Fibroblast of lung (primary cell): ENCODE measurements around the gene SLC6A8. TPM values are rescaled to one million over a fixed set of nuclear protein-coding genes. Genes with fewer than 3 reads are reported as not detected.

ENCODE experiments used
- DNase-seq, 2 donors: peaks; one replicate each; pipeline versions ENCODE4 v3.0.0 to v3.0.0-alpha.2; 2010; ENCODE audit warnings: low read depth in 2 of 2
- H2AFZ ChIP-seq: 2 replicates; pipeline ENCODE4 v1.5.1; 2012; ENCODE audit warnings: low read length, control low read depth, inconsistent platforms
- H3K27ac ChIP-seq: 2 replicates; pipeline ENCODE4 v1.5.1; 2011; ENCODE audit warnings: low read length, control low read depth; ENCODE audit not compliant: insufficient read depth
- H3K27me3 ChIP-seq: 2 replicates; pipeline ENCODE4 v1.5.1; 2011; ENCODE audit warnings: mild to moderate bottlenecking, low read length; ENCODE audit not compliant: control insufficient read depth, insufficient read depth
- H3K36me3 ChIP-seq: 2 replicates; pipeline ENCODE4 v1.5.1; 2011; ENCODE audit warnings: low read length; ENCODE audit not compliant: control insufficient read depth, insufficient read depth
- H3K4me1 ChIP-seq: 2 replicates; pipeline ENCODE4 v1.5.1; 2011; ENCODE audit warnings: low read length; ENCODE audit not compliant: control insufficient read depth, insufficient read depth; ENCODE audit errors: extremely low read depth
- H3K4me2 ChIP-seq: 2 replicates; pipeline ENCODE4 v1.5.1; 2011; ENCODE audit warnings: low read length, control low read depth; ENCODE audit not compliant: insufficient read depth; ENCODE audit errors: extremely low read depth
- H3K4me3 ChIP-seq, 4 experiments: fragments of 200-600 bp in 1 of 4; sonication (generic) in 1 of 4; replicated peaks in 1 of 4; 2 replicates each; pipeline ENCODE4 v1.5.1; 2011 to 2016; ENCODE audit warnings: low read length in 4 of 4, low read depth in 3 of 4, mild to moderate bottlenecking in 3 of 4, control low read depth in 2 of 4, inconsistent platforms in 1 of 4, mixed read lengths in 1 of 4; ENCODE audit not compliant: insufficient read depth in 1 of 4; ENCODE audit errors: control extremely low read depth in 1 of 4
- H3K79me2 ChIP-seq: 2 replicates; pipeline ENCODE4 v1.5.1; 2012; ENCODE audit warnings: mild to moderate bottlenecking, low read length, inconsistent platforms; ENCODE audit not compliant: control insufficient read depth, insufficient read depth
- H3K9ac ChIP-seq: 2 replicates; pipeline ENCODE4 v1.5.1; 2011; ENCODE audit warnings: mild to moderate bottlenecking, low read length, control low read depth; ENCODE audit not compliant: insufficient read depth
- H3K9me3 ChIP-seq: 2 replicates; pipeline ENCODE4 v1.5.1; 2012; ENCODE audit warnings: low read depth, low read length; ENCODE audit not compliant: control insufficient read depth, insufficient read depth
- H4K20me1 ChIP-seq: 2 replicates; pipeline ENCODE4 v1.5.1; 2011; ENCODE audit warnings: low read length; ENCODE audit not compliant: control insufficient read depth, insufficient read depth; ENCODE audit errors: extremely low read depth
- EZH2 ChIP-seq: IDR thresholded peaks from 2 replicates; pipeline ENCODE4 v1.5.1; 2012; ENCODE audit warnings: low read length, control low read depth, mild to moderate bottlenecking; ENCODE audit errors: missing control alignments
- polyA plus RNA-seq, 2 donors: library from polyadenylated mRNA; depleted of rRNA in 1 of 2; stranded (reverse) in 1 of 2; unstranded in 1 of 2; fragments of >200 nt; gene quantifications; 2 replicates each; pipeline ENCODE4 v1.2.1, GENCODE V29; 2011 to 2012; ENCODE audit warnings: missing spikeins in 1 of 2
- total RNA-seq: library from RNA; depleted of rRNA; stranded (reverse); fragments of >200 nt; gene quantifications from 2 replicates; pipeline ENCODE4 v1.2.1, GENCODE V29; 2014
- TF ChIP-seq, protein P1 (sequence below), 2 donors: IDR thresholded peaks in 1 of 2; conservative IDR thresholded peaks in 1 of 2; 1 replicate in 1 of 2; 2 replicates in 1 of 2; pipeline ENCODE4 v1.5.1; 2011 to 2012; ENCODE audit warnings: low read length in 2 of 2, control low read depth in 1 of 2, inconsistent platforms in 1 of 2, low read depth in 1 of 2, mild to moderate bottlenecking in 1 of 2

SLC6A8 gene
- total and polyA plus RNA-seq, 2 donors (not counting 1 experiment from before 2014, with no cell fraction given) = 7.7 to 11.1 TPM

DNA sequence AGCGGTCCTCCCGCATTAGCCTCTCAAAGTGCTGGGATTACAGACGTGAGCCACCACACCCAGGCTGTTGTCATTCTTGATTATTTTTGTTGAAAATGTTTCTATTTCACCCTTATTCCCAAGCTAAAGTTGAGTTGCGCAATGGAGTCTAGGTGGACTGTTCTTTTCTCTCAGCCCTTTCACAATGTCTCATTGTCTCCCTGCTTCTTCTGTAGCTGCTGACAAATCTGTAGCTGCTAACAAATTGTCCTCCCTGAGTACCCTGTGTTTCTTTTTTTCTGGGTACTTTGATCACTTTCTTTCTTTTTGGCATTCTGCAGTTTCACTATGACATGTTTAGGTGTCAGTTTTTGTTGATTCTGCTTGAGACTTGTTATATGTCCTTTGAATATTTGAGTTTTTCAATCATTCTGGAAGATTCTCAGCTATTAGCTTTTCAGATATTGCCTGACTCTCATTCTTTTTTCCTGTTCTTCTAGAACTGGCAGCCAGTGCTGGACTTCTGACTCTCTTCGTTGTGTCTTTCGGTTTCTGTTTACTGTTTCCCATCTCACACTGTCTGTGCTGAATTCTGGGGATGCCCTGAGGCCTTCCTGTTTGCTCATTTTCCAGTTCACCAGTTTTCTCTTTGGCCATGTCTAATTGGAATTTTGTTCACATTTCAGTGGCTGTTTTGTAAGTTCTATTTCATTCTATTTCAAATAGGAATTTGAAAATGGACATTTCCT is 43.6 kb downstream of the SLC6A8 start:
- Histone ChIP-seq H3K4me1 (peaks cover 10% of the 10 kb centered on the region), H3K27ac (no peak overlapping the region), H2AFZ (no peak overlapping the region), H4K20me1 (no peaks in the 10 kb centered on the region), H3K9ac (no peak overlapping the region), H3K4me3 (no peak overlapping the region), H3K9me3 (no peaks in the 10 kb centered on the region), H3K27me3 (no peaks in the 10 kb centered on the region), H3K79me2 (no peaks in the 10 kb centered on the region), H3K36me3 (no peaks in the 10 kb centered on the region), H3K4me2 (no peak overlapping the region)
- DNase-seq = no peak
- no peak for TF ChIP-seq EZH2
- TF ChIP-seq, protein P1, sequence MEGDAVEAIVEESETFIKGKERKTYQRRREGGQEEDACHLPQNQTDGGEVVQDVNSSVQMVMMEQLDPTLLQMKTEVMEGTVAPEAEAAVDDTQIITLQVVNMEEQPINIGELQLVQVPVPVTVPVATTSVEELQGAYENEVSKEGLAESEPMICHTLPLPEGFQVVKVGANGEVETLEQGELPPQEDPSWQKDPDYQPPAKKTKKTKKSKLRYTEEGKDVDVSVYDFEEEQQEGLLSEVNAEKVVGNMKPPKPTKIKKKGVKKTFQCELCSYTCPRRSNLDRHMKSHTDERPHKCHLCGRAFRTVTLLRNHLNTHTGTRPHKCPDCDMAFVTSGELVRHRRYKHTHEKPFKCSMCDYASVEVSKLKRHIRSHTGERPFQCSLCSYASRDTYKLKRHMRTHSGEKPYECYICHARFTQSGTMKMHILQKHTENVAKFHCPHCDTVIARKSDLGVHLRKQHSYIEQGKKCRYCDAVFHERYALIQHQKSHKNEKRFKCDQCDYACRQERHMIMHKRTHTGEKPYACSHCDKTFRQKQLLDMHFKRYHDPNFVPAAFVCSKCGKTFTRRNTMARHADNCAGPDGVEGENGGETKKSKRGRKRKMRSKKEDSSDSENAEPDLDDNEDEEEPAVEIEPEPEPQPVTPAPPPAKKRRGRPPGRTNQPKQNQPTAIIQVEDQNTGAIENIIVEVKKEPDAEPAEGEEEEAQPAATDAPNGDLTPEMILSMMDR (conservative IDR thresholded peaks at IDR 0.05 in 1 of 2, IDR thresholded peaks at IDR 0.05 in 1 of 2; ENCODE audit: low read depth in 1 of 2, low read length in 2 of 2) = no peak

GRCh38 chrX:153731845-153732215 is 44.1 kb downstream of the SLC6A8 start:
- TF ChIP-seq, protein P1 (conservative IDR thresholded peaks at IDR 0.05 in 1 of 2, IDR thresholded peaks at IDR 0.05 in 1 of 2; ENCODE audit: low read depth in 1 of 2, low read length in 2 of 2) = no peak
- no peak for TF ChIP-seq EZH2
- Histone ChIP-seq H3K9ac (no peak overlapping the region), H3K27ac (no peak overlapping the region), H3K4me2 (no peak overlapping the region), H3K4me1 (peaks cover 8% of the 10 kb centered on the region), H3K4me3 (no peak overlapping the region), H2AFZ (no peak overlapping the region), H3K79me2 (no peaks in the 10 kb centered on the region), H3K36me3 (no peaks in the 10 kb centered on the region), H4K20me1 (no peaks in the 10 kb centered on the region), H3K9me3 (no peaks in the 10 kb centered on the region), H3K27me3 (no peaks in the 10 kb centered on the region)
- no peak for DNase-seq

- H3K9me3 ChIP-seq = no peaks in the 10 kb centered on the region
- no peak overlapping the region for H2AFZ ChIP-seq
- no peak for TF ChIP-seq EZH2
- TF ChIP-seq, protein P1 (conservative IDR thresholded peaks at IDR 0.05 in 1 of 2, IDR thresholded peaks at IDR 0.05 in 1 of 2; ENCODE audit: low read depth in 1 of 2, low read length in 2 of 2) = no peak
- no peak overlapping the region for H3K4me3 ChIP-seq
- H3K36me3 ChIP-seq = no peaks in the 10 kb centered on the region
- no peaks in the 10 kb centered on the region for H3K27me3 ChIP-seq
- peaks cover 2% of the 10 kb centered on the region for H3K4me1 ChIP-seq
- H3K27ac ChIP-seq = no peak overlapping the region
- no peak overlapping the region for H3K9ac ChIP-seq
- DNase-seq = no peak
- H3K4me2 ChIP-seq = no peak overlapping the region
- no peaks in the 10 kb centered on the region for H4K20me1 ChIP-seq
- H3K79me2 ChIP-seq = no peaks in the 10 kb centered on the region
These were observed 44.7 kb downstream of the SLC6A8 start for GRCh38 chrX:153732401-153732800.
